Skeletal muscle tissue (tissue), 4 donors: ENCODE results near the gene ESR2. TPM values are rescaled to one million over a fixed set of nuclear protein-coding genes. Genes with fewer than 3 reads are reported as not detected.
"Not testable (repeated sequence)": the region's sequence is repeated elsewhere in the genome, so short reads cannot be mapped to it uniquely, and the experiment has no call there.

Experiments
- H3K27ac ChIP-seq: one replicate; pipeline ENCODE4 v1.7.0; 2013; ENCODE audit warnings: mild to moderate bottlenecking, low read depth, low read length, inconsistent platforms
- H3K27me3 ChIP-seq, 3 donors: one replicate each; pipeline ENCODE4 v1.7.0; 2013; ENCODE audit warnings: low read length in 3 of 3; ENCODE audit not compliant: control insufficient read depth in 3 of 3, insufficient read depth in 3 of 3
- H3K36me3 ChIP-seq, 3 donors: one replicate each; pipeline ENCODE4 v1.7.0; 2013; ENCODE audit warnings: low read length in 3 of 3; ENCODE audit not compliant: control insufficient read depth in 3 of 3, insufficient read depth in 3 of 3
- H3K4me1 ChIP-seq, 3 donors: one replicate each; pipeline ENCODE4 v1.7.0; 2013; ENCODE audit warnings: low read length in 3 of 3, mild to moderate bottlenecking in 3 of 3; ENCODE audit not compliant: control insufficient read depth in 3 of 3, insufficient read depth in 3 of 3
- H3K4me3 ChIP-seq, 3 donors: one replicate each; pipeline ENCODE4 v1.7.0; 2013; ENCODE audit warnings: low read length in 3 of 3
- H3K9ac ChIP-seq, 3 donors: one replicate each; pipeline ENCODE4 v1.7.0; 2013; ENCODE audit warnings: low read length in 3 of 3, mild to moderate bottlenecking in 3 of 3, moderate library complexity in 2 of 3, low read depth in 1 of 3
- H3K9me3 ChIP-seq, 3 donors: one replicate each; pipeline ENCODE4 v1.7.0; 2013; ENCODE audit warnings: low read length in 3 of 3; ENCODE audit not compliant: control insufficient read depth in 3 of 3
- total RNA-seq: library from RNA; depleted of rRNA; stranded (reverse); fragments of >200 nt; gene quantifications from one replicate; pipeline ENCODE4 v1.2.3, GENCODE V29; 2014
- donor health status: Osteomylitis.

Gene ESR2
- total RNA-seq, 1 donor from 2014 or later = 1.0 TPM

GRCh38 chr14:64215274-64215673 is 78.9 kb downstream of the ESR2 start:
- peaks cover 35 to 60% (median 38%) of the 10 kb centered on the region in 3 donors for H3K4me1 ChIP-seq
- peak overlapping the region; percentile 94 for H3K27ac ChIP-seq

GRCh38 chr14:64213853-64214570 is 80.2 kb downstream of the ESR2 start:
- H3K27me3 ChIP-seq = no peaks in the 10 kb centered on the region
- H3K9me3 ChIP-seq = no peaks in the 10 kb centered on the region
- peak overlapping the region; percentile 82 to 92 (median 84) for H3K9ac ChIP-seq
- H3K36me3 ChIP-seq = peaks cover 48 to 63% (median 63%) of the 10 kb centered on the region in 3 donors
- peak overlapping the region; percentile 83 to 88 (median 87) for H3K4me3 ChIP-seq
- H3K27ac ChIP-seq = peak overlapping the region; percentile 94
- peaks cover 35 to 60% (median 38%) of the 10 kb centered on the region in 3 donors for H3K4me1 ChIP-seq

More at GRCh38 chr14:64215274-64215673, 78.9 kb downstream of the ESR2 start:
- Histone ChIP-seq H3K36me3 (peaks cover 51 to 66% (median 64%) of the 10 kb centered on the region in 3 donors), H3K4me3 (peak overlapping the region; percentile 83 to 88 (median 87)), H3K9ac (peak overlapping the region; percentile 82 to 92 (median 84)), H3K27me3 (no peaks in the 10 kb centered on the region), H3K9me3 (no peaks in the 10 kb centered on the region)

GRCh38 chr14:64213086-64213485 is 81.1 kb downstream of the ESR2 start:
- Histone ChIP-seq H3K4me1 (peaks cover 28 to 60% (median 34%) of the 10 kb centered on the region in 3 donors), H3K27ac (peak overlapping the region; percentile 94), H3K9ac (no peak overlapping the region), H3K27me3 (no peaks in the 10 kb centered on the region), H3K4me3 (peak overlapping the region in 2 of 3 donors; percentile 5 to 6), H3K9me3 (no peaks in the 10 kb centered on the region), H3K36me3 (peaks cover 52 to 63% (median 57%) of the 10 kb centered on the region in 3 donors)

GRCh38 chr14:64212666-64213065 is 81.5 kb downstream of the ESR2 start:
- Histone ChIP-seq H3K9ac (no peak overlapping the region), H3K4me3 (no peak overlapping the region), H3K27me3 (no peaks in the 10 kb centered on the region), H3K4me1 (peaks cover 25 to 56% (median 30%) of the 10 kb centered on the region in 3 donors), H3K27ac (peak overlapping the region; percentile 94), H3K36me3 (peaks cover 53 to 63% (median 55%) of the 10 kb centered on the region in 3 donors), H3K9me3 (no peaks in the 10 kb centered on the region)

- H3K4me1 ChIP-seq = peaks cover 19 to 42% (median 22%) of the 10 kb centered on the region in 3 donors
- not testable (repeated sequence) for H3K27ac ChIP-seq, H3K4me3 ChIP-seq, H3K9me3 ChIP-seq, H3K27me3 ChIP-seq, H3K9ac ChIP-seq
- H3K36me3 ChIP-seq = peaks cover 39 to 46% (median 41%) of the 10 kb centered on the region in 3 donors
Measured at GRCh38 chr14:64210912-64211311, 83.3 kb downstream of the ESR2 start.

- Histone ChIP-seq H3K4me1 (peaks cover 19 to 40% (median 22%) of the 10 kb centered on the region in 3 donors), H3K27ac (peak overlapping the region; percentile 57), H3K4me3 (peak overlapping the region in 2 of 3 donors; percentile 21 to 45), H3K9me3 (no peaks in the 10 kb centered on the region), H3K36me3 (peaks cover 34 to 44% (median 36%) of the 10 kb centered on the region in 3 donors), H3K27me3 (no peaks in the 10 kb centered on the region), H3K9ac (peak overlapping the region in 2 of 3 donors; percentile 34 to 51)
Measured at GRCh38 chr14:64210216-64210615, 84.0 kb downstream of the ESR2 start.

GRCh38 chr14:64209444-64210131 is 84.6 kb downstream of the ESR2 start:
- peaks cover 19 to 40% (median 22%) of the 10 kb centered on the region in 3 donors for H3K4me1 ChIP-seq
- H3K4me3 ChIP-seq = peak overlapping the region in 2 of 3 donors; percentile 21 to 45
- peaks cover 32 to 41% (median 33%) of the 10 kb centered on the region in 3 donors for H3K36me3 ChIP-seq
- H3K27me3 ChIP-seq = no peaks in the 10 kb centered on the region
- peak overlapping the region in 2 of 3 donors; percentile 34 to 51 for H3K9ac ChIP-seq
- H3K9me3 ChIP-seq = no peaks in the 10 kb centered on the region
- peak overlapping the region; percentile 57 for H3K27ac ChIP-seq

GRCh38 chr14:64208981-64209380 is 85.2 kb downstream of the ESR2 start:
- Histone ChIP-seq H3K4me3 (peak overlapping the region in 1 of 3 donors; percentile 21), H3K9ac (peak overlapping the region in 1 of 3 donors; percentile 51), H3K27ac (peak overlapping the region; percentile 57), H3K36me3 (peaks cover 27 to 36% (median 29%) of the 10 kb centered on the region in 3 donors), H3K9me3 (no peaks in the 10 kb centered on the region), H3K4me1 (peaks cover 19 to 40% (median 22%) of the 10 kb centered on the region in 3 donors), H3K27me3 (no peaks in the 10 kb centered on the region)

- Histone ChIP-seq H3K4me1 (peaks cover 19 to 35% (median 21%) of the 10 kb centered on the region in 3 donors), H3K9me3 (no peaks in the 10 kb centered on the region), H3K9ac (no peak overlapping the region), H3K4me3 (no peak overlapping the region), H3K36me3 (peaks cover 26 to 36% (median 29%) of the 10 kb centered on the region in 3 donors), H3K27ac (no peak overlapping the region), H3K27me3 (no peaks in the 10 kb centered on the region)
Measured at GRCh38 chr14:64208261-64208660, 85.9 kb downstream of the ESR2 start.
